Neural cell (in vitro differentiated cells): Measurements from ENCODE around the gene MSLN. TPM values are rescaled to one million over a fixed set of nuclear protein-coding genes. Genes with fewer than 3 reads are reported as not detected.

Experiments used
- H2AFZ ChIP-seq: fragments of 200-600, 300-800 bp; sonication (generic), shearing (Covaris generic); 2 replicates; pipeline ENCODE4 v1.6.0; 2014; ENCODE audit warnings: low read depth, mild to moderate bottlenecking, antibody characterized with exemption, low read length, moderate library complexity
- H3F3A ChIP-seq: fragments of 200-600 bp; shearing (Covaris generic); 2 replicates; pipeline ENCODE4 v1.6.1; 2016; ENCODE audit warnings: mild to moderate bottlenecking, moderate library complexity, mixed read lengths, antibody characterized with exemption, low read length; ENCODE audit not compliant: insufficient read depth, poor library complexity, severe bottlenecking
- H3K27ac ChIP-seq: fragments of 200-600, 300-800 bp; sonication (generic), shearing (Covaris generic); 2 replicates; pipeline ENCODE4 v1.5.1; 2014; ENCODE audit warnings: mild to moderate bottlenecking, low read length, moderate library complexity
- H3K27me3 ChIP-seq: fragments of 300-800, 200-600 bp; sonication (generic), shearing (Covaris generic); 2 replicates; pipeline ENCODE4 v1.6.0; 2014; ENCODE audit warnings: mild to moderate bottlenecking, low read depth, low read length, moderate library complexity; ENCODE audit not compliant: insufficient read depth
- H3K36me3 ChIP-seq: fragments of 300-800, 200-600 bp; sonication (generic), shearing (Covaris generic); 2 replicates; pipeline ENCODE4 v1.5.1; 2014; ENCODE audit warnings: mild to moderate bottlenecking, antibody characterized with exemption, low read length, moderate library complexity; ENCODE audit not compliant: insufficient read depth
- H3K4me2 ChIP-seq: fragments of 300-800, 200-600 bp; sonication (generic), shearing (Covaris generic); 2 replicates; pipeline ENCODE4 v1.6.0; 2014; ENCODE audit warnings: mild to moderate bottlenecking, low read length
- H3K4me3 ChIP-seq: fragments of 300-800, 200-600 bp; sonication (generic), shearing (Covaris generic); 2 replicates; pipeline ENCODE4 v1.5.1; 2014; ENCODE audit warnings: mild to moderate bottlenecking, low read length, moderate library complexity
- H3K79me2 ChIP-seq: fragments of 200-600 bp; shearing (Covaris generic); replicated peaks from 2 replicates; pipeline ENCODE4 v1.6.0; 2014; ENCODE audit warnings: mild to moderate bottlenecking, low read length, moderate library complexity; ENCODE audit not compliant: insufficient read depth
- H3K9ac ChIP-seq: fragments of 300-800, 200-600 bp; sonication (generic), shearing (Covaris generic); 2 replicates; pipeline ENCODE4 v1.6.1; 2016; ENCODE audit warnings: mild to moderate bottlenecking, low read length, mixed read lengths
- H3K9me2 ChIP-seq: fragments of 200-600 bp; shearing (Covaris generic); 2 replicates; pipeline ENCODE4 v1.6.1; 2016; ENCODE audit warnings: mild to moderate bottlenecking, low read length, mixed read lengths; ENCODE audit not compliant: insufficient read depth
- H3K9me3 ChIP-seq: fragments of 200-600, 300-800 bp; sonication (generic), shearing (Covaris generic); 2 replicates; pipeline ENCODE4 v1.6.1; 2016; ENCODE audit warnings: mild to moderate bottlenecking, mixed run types, low read length, moderate library complexity, mixed read lengths
- H4K20me1 ChIP-seq: fragments of 200-600 bp; shearing (Covaris generic); 2 replicates; pipeline ENCODE4 v1.6.1; 2016; ENCODE audit warnings: mild to moderate bottlenecking, mixed run types; ENCODE audit not compliant: insufficient read depth
- CTCF ChIP-seq: fragments of 450-650 bp; IDR thresholded peaks from 2 replicates; pipeline ENCODE4 v1.5.1; 2014; ENCODE audit warnings: antibody characterized with exemption, mild to moderate bottlenecking, moderate library complexity; ENCODE audit not compliant: poor library complexity, severe bottlenecking
- EP300 ChIP-seq: fragments of 450-650 bp; conservative IDR thresholded peaks from 2 replicates; pipeline ENCODE4 v1.6.1; 2014; ENCODE audit warnings: antibody characterized with exemption, mild to moderate bottlenecking, moderate library complexity; ENCODE audit not compliant: poor library complexity, severe bottlenecking
- EZH2 ChIP-seq: fragments of 200-600, 300-800 bp; shearing (Covaris generic), sonication (generic); IDR thresholded peaks from 2 replicates; pipeline ENCODE4 v1.6.1; 2014; ENCODE audit warnings: antibody characterized with exemption, low read length, borderline replicate concordance, mild to moderate bottlenecking; ENCODE audit not compliant: insufficient read depth, poor library complexity, severe bottlenecking
- MXI1 ChIP-seq: fragments of 450-650 bp; conservative IDR thresholded peaks from 2 replicates; pipeline ENCODE4 v1.6.1; 2014; ENCODE audit warnings: antibody characterized with exemption, mild to moderate bottlenecking; ENCODE audit not compliant: poor library complexity, severe bottlenecking
- POLR2AphosphoS5 ChIP-seq: IDR thresholded peaks from 2 replicates; pipeline ENCODE4 v1.6.1; 2012
- RAD21 ChIP-seq: fragments of 450-650 bp; conservative IDR thresholded peaks from 2 replicates; pipeline ENCODE4 v1.6.1; 2014; ENCODE audit warnings: antibody characterized with exemption, mild to moderate bottlenecking, moderate library complexity
- SMC3 ChIP-seq: fragments of 450-650 bp; conservative IDR thresholded peaks from 2 replicates; pipeline ENCODE4 v1.6.1; 2014; ENCODE audit warnings: antibody characterized with exemption, mild to moderate bottlenecking, moderate library complexity; ENCODE audit not compliant: poor library complexity
- TAF1 ChIP-seq: IDR thresholded peaks from 2 replicates; pipeline ENCODE4 v1.6.1; 2012; ENCODE audit warnings: low read depth
- polyA plus RNA-seq: library from polyadenylated mRNA; depleted of rRNA; stranded (reverse); fragments of >200 nt; gene quantifications from 2 replicates; pipeline ENCODE4 v1.2.3, GENCODE V29; 2014
- TF ChIP-seq, protein P1 (sequence below): IDR thresholded peaks from 2 replicates; pipeline ENCODE4 v1.6.1; 2012; ENCODE audit warnings: borderline replicate concordance

Gene MSLN
- polyA plus RNA-seq, 1 donor from 2014 or later = 0.63 TPM

- peak overlapping the region; percentile 44 for H3K9ac ChIP-seq
Observed at GRCh38 chr16:728131-728889, 32.2 kb upstream of the MSLN start.

DNA sequence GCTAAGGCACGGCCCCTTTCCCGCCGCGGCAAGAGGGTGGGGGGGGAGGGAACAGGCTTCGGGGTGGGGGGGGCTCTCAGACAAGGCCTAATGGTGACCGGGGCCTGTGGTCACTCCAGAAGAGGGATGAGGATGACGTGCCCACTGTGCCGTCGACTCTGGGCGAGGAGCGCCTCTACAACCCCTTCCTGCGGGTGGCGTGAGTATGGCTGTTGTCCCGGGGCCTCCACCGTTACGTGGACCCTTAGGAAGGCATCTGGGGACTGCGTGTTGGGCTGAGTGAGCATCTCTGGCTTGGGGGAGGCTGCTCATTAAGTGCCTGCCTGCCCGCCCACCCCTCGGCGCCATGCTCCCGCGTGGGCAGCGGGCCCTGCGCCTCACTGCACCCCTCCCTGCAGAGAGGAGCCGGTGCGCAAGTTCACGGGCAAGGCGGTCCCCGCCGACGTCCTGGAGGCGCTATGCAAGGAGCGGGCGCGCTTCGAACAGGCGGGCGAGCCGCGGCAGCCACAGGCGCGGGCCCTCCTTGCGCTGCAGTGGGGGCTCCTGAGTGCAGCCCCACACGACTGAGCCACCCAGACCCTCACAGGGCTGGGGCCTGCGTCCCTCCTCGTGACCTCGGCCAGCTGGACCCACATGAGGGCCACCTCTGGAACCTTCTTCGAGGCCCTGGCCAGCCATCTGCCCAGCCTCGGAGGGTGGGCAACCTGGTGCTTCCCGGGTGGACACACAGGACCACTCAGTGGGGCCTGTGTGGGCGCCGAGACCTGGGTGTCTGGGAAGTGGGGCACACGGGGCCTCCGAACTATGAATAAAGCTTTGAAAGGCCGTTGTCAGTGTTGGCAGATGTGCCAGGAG is 31.4 kb upstream of the MSLN start:
- no peaks in the 10 kb centered on the region for H3F3A ChIP-seq
- no peaks in the 10 kb centered on the region for H3K36me3 ChIP-seq
- H3K27me3 ChIP-seq = peaks cover 7% of the 10 kb centered on the region
- H2AFZ ChIP-seq = no peak overlapping the region
- H4K20me1 ChIP-seq = no peaks in the 10 kb centered on the region
- no peak for TF ChIP-seq SMC3
- TF ChIP-seq EP300 = no peak
- TF ChIP-seq CTCF = no peak
- TF ChIP-seq RAD21 = no peak
- TF ChIP-seq, protein P1, sequence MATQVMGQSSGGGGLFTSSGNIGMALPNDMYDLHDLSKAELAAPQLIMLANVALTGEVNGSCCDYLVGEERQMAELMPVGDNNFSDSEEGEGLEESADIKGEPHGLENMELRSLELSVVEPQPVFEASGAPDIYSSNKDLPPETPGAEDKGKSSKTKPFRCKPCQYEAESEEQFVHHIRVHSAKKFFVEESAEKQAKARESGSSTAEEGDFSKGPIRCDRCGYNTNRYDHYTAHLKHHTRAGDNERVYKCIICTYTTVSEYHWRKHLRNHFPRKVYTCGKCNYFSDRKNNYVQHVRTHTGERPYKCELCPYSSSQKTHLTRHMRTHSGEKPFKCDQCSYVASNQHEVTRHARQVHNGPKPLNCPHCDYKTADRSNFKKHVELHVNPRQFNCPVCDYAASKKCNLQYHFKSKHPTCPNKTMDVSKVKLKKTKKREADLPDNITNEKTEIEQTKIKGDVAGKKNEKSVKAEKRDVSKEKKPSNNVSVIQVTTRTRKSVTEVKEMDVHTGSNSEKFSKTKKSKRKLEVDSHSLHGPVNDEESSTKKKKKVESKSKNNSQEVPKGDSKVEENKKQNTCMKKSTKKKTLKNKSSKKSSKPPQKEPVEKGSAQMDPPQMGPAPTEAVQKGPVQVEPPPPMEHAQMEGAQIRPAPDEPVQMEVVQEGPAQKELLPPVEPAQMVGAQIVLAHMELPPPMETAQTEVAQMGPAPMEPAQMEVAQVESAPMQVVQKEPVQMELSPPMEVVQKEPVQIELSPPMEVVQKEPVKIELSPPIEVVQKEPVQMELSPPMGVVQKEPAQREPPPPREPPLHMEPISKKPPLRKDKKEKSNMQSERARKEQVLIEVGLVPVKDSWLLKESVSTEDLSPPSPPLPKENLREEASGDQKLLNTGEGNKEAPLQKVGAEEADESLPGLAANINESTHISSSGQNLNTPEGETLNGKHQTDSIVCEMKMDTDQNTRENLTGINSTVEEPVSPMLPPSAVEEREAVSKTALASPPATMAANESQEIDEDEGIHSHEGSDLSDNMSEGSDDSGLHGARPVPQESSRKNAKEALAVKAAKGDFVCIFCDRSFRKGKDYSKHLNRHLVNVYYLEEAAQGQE = no peak
- TF ChIP-seq TAF1 = no peak
- TF ChIP-seq MXI1 = no peak
- TF ChIP-seq POLR2AphosphoS5 = no peak
- no peak for TF ChIP-seq EZH2
- peak overlapping the region; percentile 83 for H3K4me3 ChIP-seq
- H3K27ac ChIP-seq = no peak overlapping the region
- no peaks in the 10 kb centered on the region for H3K79me2 ChIP-seq
- no peaks in the 10 kb centered on the region for H3K9me2 ChIP-seq
- H3K9me3 ChIP-seq = no peaks in the 10 kb centered on the region
- no peak overlapping the region for H3K9ac ChIP-seq
- no peak overlapping the region for H3K4me2 ChIP-seq

More at GRCh38 chr16:728131-728889, 32.2 kb upstream of the MSLN start:
- Histone ChIP-seq H2AFZ (no peak overlapping the region), H3K27me3 (peaks cover 7% of the 10 kb centered on the region), H4K20me1 (no peaks in the 10 kb centered on the region), H3K36me3 (no peaks in the 10 kb centered on the region), H3F3A (no peaks in the 10 kb centered on the region), H3K9me3 (no peaks in the 10 kb centered on the region), H3K9me2 (no peaks in the 10 kb centered on the region), H3K4me3 (peak overlapping the region; percentile 83), H3K79me2 (no peaks in the 10 kb centered on the region), H3K4me2 (no peak overlapping the region), H3K27ac (no peak overlapping the region)
- TF ChIP-seq MXI1 = peak; percentile 34
- TF ChIP-seq SMC3 = no peak
